Measurements from ENCODE around the gene PSMD12.
"Not testable (repeated sequence)": the region's sequence is repeated elsewhere in the genome, so short reads cannot be mapped to it uniquely, and the experiment has no call there.

DNA sequence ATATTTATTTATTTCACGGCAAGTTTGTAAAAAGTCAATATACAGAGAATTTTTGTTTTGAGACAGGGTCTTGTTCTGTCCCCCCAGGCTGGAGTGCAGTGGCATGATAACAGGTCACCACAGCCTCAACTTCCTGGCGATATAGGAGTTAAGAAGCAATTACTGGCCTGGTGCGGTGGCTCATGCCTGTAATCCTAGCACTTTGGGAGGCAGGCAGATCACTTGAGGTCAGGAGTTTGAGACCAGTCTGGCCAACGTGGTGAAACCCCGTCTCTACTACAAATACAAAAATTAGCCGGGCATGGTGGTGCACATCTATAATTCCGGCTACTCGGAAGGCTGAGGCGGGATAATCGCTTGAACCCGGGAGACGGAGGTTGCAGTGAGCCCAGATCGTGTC, 44.9 kb downstream of the PSMD12 start:
- TF ChIP-seq, protein P1, sequence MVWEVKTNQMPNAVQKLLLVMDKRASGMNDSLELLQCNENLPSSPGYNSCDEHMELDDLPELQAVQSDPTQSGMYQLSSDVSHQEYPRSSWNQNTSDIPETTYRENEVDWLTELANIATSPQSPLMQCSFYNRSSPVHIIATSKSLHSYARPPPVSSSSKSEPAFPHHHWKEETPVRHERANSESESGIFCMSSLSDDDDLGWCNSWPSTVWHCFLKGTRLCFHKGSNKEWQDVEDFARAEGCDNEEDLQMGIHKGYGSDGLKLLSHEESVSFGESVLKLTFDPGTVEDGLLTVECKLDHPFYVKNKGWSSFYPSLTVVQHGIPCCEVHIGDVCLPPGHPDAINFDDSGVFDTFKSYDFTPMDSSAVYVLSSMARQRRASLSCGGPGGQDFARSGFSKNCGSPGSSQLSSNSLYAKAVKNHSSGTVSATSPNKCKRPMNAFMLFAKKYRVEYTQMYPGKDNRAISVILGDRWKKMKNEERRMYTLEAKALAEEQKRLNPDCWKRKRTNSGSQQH (CRISPR knock-in tag; IDR thresholded peaks at IDR 0.05) = not testable (repeated sequence)
- TF ChIP-seq ZFP1 (CRISPR knock-in tag; IDR thresholded peaks at IDR 0.05); CTCF (IDR thresholded peaks at IDR 0.05 in 2 of 3, conservative IDR thresholded peaks at IDR 0.05 in 1 of 3; ENCODE audit: insufficient read depth in 2 of 3, low read depth in 1 of 3, low read length in 3 of 3); POLR2A (conservative IDR thresholded peaks at IDR 0.05); KAT2B (IDR thresholded peaks at IDR 0.05; ENCODE audit: low read depth, low read length); REST (IDR thresholded peaks at IDR 0.05; ENCODE audit: borderline replicate concordance); REST (CRISPR knock-in tag; IDR thresholded peaks at IDR 0.05; ENCODE audit: low read depth); CREBBP (IDR thresholded peaks at IDR 0.05; ENCODE audit: low read depth, low read length): not testable (repeated sequence)
- TF ChIP-seq, protein P2, sequence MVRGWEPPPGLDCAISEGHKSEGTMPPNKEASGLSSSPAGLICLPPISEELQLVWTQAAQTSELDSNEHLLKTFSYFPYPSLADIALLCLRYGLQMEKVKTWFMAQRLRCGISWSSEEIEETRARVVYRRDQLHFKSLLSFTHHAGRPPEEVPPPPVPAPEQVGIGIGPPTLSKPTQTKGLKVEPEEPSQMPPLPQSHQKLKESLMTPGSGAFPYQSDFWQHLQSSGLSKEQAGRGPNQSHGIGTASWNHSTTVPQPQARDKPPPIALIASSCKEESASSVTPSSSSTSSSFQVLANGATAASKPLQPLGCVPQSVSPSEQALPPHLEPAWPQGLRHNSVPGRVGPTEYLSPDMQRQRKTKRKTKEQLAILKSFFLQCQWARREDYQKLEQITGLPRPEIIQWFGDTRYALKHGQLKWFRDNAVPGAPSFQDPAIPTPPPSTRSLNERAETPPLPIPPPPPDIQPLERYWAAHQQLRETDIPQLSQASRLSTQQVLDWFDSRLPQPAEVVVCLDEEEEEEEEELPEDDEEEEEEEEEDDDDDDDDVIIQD (CRISPR knock-in tag; IDR thresholded peaks at IDR 0.05) = not testable (repeated sequence)
- TF ChIP-seq, protein P3, sequence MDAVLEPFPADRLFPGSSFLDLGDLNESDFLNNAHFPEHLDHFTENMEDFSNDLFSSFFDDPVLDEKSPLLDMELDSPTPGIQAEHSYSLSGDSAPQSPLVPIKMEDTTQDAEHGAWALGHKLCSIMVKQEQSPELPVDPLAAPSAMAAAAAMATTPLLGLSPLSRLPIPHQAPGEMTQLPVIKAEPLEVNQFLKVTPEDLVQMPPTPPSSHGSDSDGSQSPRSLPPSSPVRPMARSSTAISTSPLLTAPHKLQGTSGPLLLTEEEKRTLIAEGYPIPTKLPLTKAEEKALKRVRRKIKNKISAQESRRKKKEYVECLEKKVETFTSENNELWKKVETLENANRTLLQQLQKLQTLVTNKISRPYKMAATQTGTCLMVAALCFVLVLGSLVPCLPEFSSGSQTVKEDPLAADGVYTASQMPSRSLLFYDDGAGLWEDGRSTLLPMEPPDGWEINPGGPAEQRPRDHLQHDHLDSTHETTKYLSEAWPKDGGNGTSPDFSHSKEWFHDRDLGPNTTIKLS (IDR thresholded peaks at IDR 0.05; ENCODE audit: borderline replicate concordance, low read depth) = not testable (repeated sequence)
- TF ChIP-seq, protein P4, sequence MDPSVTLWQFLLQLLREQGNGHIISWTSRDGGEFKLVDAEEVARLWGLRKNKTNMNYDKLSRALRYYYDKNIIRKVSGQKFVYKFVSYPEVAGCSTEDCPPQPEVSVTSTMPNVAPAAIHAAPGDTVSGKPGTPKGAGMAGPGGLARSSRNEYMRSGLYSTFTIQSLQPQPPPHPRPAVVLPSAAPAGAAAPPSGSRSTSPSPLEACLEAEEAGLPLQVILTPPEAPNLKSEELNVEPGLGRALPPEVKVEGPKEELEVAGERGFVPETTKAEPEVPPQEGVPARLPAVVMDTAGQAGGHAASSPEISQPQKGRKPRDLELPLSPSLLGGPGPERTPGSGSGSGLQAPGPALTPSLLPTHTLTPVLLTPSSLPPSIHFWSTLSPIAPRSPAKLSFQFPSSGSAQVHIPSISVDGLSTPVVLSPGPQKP (CRISPR knock-in tag; IDR thresholded peaks at IDR 0.05) = not testable (repeated sequence)

Measured in K562 (cell line).